Limb (tissue), 2 donors: ENCODE measurements around the gene AMT.
"Not testable (repeated sequence)": the region's sequence is repeated elsewhere in the genome, so short reads cannot be mapped to it uniquely, and the experiment has no call there.

Experiments
- DNase-seq, 2 donors: peaks; one replicate each; pipeline ENCODE4 v3.0.0-alpha.2; 2016; ENCODE audit errors: extremely low spot score in 2 of 2

AMT gene

GRCh38 chr3:49424816-49425215, 2.5 kb upstream of the AMT start:
- no peak for DNase-seq

- no peak for DNase-seq
Observed at GRCh38 chr3:49421890-49422378, 339 bp downstream of the AMT start.

GRCh38 chr3:49417516-49418120, 4.7 kb downstream of the AMT start:
- DNase-seq = no peak

GRCh38 chr3:49416867-49417266, 5.4 kb downstream of the AMT start:
- no peak for DNase-seq

- no peak for DNase-seq
Observed at GRCh38 chr3:49415931-49416601, 6.2 kb downstream of the AMT start.

GRCh38 chr3:49414753-49415152, 7.5 kb downstream of the AMT start:
- DNase-seq = no peak

- DNase-seq = no peak
Observed at GRCh38 chr3:49413338-49413734, 8.9 kb downstream of the AMT start.

GRCh38 chr3:49412632-49413337, 9.5 kb downstream of the AMT start:
- no peak for DNase-seq

- peak; percentile 99 to 100 for DNase-seq
Observed at GRCh38 chr3:49411968-49412631, 10.2 kb downstream of the AMT start, which contains the start of the genes RHOA and TCTA. Gene RHOA (minus strand): TSS chr3:49411976. CDS start chr3:49375589, 36,387 bp downstream. Gene TCTA (plus strand): TSS chr3:49412423. CDS start chr3:49412427, 4 bp downstream.

- DNase-seq = no peak
Observed at GRCh38 chr3:49411535-49411967, 10.7 kb downstream of the AMT start.

- DNase-seq = no peak
Observed at GRCh38 chr3:49410846-49411534, 11.3 kb downstream of the AMT start.

GRCh38 chr3:49410066-49410845, 12.0 kb downstream of the AMT start:
- DNase-seq = no peak

- no peak for DNase-seq
Observed at GRCh38 chr3:49406571-49407565, 15.4 kb downstream of the AMT start.

GRCh38 chr3:49405570-49405969, 16.7 kb downstream of the AMT start:
- DNase-seq = not testable (repeated sequence)

- no peak for DNase-seq
Observed at GRCh38 chr3:49403891-49404290, 18.4 kb downstream of the AMT start.

- no peak for DNase-seq
Observed at GRCh38 chr3:49401766-49402165, 20.5 kb downstream of the AMT start.

- DNase-seq = no peak
Observed at GRCh38 chr3:49399461-49399860, 22.8 kb downstream of the AMT start.

GRCh38 chr3:49397470-49397869, 24.8 kb downstream of the AMT start:
- DNase-seq = peak in 1 of 2 donors; percentile 18

GRCh38 chr3:49391310-49391709, 31.0 kb downstream of the AMT start:
- not testable (repeated sequence) for DNase-seq
